Cerebellar nuclear complex (tissue), 1 donor: ENCODE results near the gene ARRB1.
"Not testable (repeated sequence)": the region's sequence is repeated elsewhere in the genome, so short reads cannot be mapped to it uniquely, and the experiment has no call there.

Experiments used
- DNase-seq, 2 experiments: peaks; one replicate each; lab custom pipeline; 2025; lab: John Stamatoyannopoulos, UW

ARRB1 gene

DNA sequence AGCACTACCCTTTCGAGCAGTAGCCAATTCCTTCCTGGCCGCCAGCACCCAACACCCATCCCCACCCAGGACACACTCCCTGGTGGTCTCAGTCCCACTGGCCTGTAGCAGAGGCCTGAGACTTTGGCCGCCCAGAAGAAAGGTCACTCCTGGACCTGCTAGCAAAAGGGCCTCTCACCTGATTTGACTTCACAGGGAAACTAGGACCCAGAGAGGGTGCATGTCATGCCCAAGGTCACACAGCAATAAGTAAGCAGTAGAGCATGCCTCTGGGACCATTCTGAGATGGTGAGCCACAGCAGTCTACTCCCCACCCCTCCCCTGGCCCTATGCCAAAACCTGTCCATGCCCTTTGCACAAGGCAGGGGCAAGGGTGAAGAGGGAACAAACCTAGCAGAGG lies 7.3 kb downstream of the ARRB1 start:
- DNase-seq: no peak

- DNase-seq: no peak
These were observed 8.2 kb downstream of the ARRB1 start for GRCh38 chr11:75342966-75343870.

DNA sequence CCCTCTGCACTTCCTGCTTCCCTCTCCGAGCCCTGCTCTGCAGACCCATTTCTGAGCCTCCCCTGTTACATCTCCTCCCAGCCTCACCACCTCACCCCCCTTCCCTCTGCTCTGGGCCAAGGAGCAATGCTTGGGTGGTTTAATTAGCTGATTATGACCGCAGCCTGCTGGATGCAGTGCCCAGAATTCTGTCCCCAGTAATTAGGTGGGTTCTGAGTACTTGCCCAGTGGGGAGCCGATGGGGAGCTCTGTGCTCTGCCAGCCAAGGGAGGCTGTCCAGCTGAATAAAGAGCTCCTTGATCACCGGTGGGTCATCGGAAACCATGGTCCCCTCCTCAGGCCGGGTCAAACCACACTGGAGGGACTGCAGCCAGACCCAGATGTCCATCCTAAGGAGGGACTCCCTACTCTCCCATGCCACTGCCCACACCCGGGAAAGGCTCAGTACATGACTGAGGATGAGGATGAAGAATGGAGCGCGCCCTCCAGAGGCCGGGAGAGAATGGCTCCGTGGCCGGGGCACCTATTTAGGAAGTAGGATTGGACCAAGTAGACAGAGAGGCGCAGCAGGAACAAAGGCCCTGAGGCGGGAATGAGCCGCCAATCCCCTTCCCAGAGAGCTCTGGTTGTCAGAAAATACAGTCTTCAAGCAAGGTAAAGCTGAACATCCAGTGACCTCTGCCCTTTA lies 9.1 kb downstream of the ARRB1 start:
- no peak for DNase-seq

DNA sequence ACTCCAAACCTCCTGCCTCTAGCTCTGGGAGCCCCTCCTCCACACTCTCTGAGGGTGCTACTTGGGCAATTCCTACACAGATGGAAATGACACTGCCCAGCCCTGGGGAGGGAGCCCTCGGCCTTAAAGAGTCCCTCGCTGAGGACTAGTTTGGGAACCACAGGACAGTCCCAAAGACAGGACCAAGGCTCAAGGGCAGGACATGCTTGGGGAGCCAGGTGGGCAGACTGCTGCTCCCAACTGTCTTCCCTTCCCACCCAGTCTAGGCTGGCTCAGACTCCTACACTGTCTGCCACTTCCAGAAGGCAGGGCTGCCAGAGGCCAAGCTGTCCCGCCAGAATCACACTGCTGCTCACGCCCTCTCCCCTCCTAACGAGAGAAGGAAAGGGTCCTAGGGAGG lies 9.8 kb downstream of the ARRB1 start:
- no peak for DNase-seq

DNA sequence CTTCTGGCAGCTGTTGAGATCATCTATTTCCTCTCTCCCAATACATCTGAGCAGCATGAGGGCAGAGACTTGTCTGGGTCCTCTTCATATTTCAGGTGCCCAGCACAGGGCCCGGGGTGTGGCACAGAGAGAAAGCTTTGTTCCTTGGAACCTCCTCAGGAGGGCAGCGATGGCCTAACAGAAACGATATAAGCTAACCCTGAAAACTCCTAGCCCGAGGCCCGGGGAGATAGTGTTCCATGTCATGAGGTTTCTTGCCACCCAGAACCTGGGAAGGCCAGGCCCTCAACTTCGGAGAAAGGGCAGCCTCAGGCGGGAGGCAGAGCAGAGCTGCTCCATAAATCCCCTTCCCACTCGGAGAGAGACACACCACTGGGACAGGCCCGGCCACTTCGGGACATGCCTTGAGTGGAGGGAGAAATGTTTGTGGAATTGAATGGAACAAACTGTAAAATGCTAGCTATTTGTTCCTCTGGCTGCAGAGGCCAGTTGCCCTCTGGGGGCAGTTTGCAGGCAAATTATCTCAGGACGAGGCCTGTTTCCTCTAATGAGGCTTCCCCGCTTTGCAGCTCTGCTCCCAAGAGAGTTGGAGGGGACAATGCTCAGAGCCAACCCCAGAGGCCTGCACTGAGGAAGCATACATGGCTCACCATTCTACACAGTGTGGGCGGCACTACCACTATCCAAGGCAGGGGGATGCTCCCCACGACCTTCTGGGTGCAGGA lies 11.6 kb downstream of the ARRB1 start:
- DNase-seq: no peak

GRCh38 chr11:75338516-75339208 lies 12.8 kb downstream of the ARRB1 start:
- no peak for DNase-seq

DNA sequence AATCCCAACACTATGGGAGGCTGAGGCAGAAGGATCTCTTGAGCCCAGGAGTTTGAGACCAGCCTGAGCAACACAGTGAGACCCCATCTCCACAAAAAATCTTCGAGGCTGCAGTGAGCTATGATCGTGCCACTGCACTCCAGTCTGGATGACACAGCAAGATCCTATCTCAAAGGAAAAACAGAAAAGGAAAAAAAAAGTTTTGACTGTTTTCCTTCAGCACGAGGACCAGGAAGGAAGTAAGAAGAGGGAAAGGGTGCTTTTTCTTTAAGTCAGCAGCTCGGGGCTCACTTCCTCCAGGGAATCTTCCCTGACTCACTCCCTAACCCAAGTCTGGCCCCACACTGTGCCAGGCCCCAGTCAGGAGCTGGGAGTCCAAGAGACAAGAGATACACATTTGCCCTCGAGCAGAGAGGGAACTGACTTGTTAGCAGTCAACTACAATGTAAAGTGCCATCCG lies 14.2 kb downstream of the ARRB1 start:
- no peak for DNase-seq

GRCh38 chr11:75334976-75335375 lies 16.5 kb downstream of the ARRB1 start:
- DNase-seq: no peak

DNA sequence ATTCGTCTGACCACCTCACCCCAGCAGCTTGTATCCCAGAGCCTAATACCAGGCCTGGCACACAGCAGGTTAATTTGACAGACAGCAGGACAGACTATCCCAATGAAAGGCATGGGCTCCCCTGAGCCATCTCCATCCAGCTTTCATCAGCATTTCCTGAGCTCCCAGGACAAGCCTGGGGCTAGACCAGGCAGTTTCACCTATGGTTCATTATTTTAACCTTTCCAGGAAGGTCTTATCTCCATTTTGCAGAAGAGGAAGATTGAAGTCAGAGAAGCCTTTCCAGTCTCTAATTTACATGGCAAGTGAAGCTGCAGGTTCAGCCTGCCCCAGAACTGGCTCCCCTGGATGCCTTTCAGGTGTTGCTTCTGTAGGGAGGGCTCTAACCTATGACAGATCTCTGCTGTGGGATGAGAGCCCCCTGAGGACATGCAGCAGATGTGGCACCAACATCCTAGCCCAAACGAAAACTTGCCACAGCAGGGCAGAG lies 17.0 kb downstream of the ARRB1 start:
- DNase-seq: no peak

GRCh38 chr11:75333807-75334140 lies 17.7 kb downstream of the ARRB1 start:
- DNase-seq: peak; percentile 31 to 67

DNA sequence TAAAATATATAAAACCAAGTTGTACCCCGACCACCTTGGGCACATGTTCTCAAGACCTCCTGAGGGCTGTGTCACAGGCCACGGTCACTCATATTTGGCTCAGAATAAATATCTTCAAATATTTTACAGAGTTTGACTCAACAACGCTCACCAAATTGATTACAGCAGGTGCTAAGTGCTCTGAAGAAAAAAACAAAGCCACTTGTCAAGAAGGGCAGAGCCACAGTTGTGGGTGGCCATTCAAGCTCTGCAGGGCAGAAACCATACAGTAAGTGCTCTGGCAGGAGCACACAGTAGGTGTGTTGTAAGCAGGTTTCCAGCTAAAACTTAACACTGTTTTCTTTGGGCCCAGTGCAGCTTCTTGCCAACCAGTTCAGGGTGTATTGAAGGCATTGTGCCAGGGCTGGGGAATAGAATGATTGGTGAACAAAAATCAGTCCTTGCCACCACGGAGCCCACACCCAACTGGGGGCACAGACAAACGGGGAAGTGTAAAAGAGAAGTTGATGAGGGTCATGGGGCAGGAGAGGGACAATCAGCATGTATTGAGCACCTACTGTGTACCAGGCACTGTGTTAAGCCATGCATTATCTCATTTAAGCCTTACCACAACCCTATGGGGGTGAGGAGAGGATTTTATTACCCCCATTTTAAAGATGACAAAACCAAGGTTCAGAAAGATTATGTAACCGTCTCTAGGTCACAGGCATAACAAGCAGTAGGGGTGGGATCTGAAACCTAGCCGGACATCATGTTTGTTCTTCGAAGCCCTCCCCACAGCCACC lies 18.2 kb downstream of the ARRB1 start:
- no peak for DNase-seq

GRCh38 chr11:75331761-75332160 lies 19.7 kb downstream of the ARRB1 start:
- DNase-seq: not testable (repeated sequence)

GRCh38 chr11:75331304-75331703 lies 20.2 kb downstream of the ARRB1 start:
- DNase-seq: not testable (repeated sequence)

DNA sequence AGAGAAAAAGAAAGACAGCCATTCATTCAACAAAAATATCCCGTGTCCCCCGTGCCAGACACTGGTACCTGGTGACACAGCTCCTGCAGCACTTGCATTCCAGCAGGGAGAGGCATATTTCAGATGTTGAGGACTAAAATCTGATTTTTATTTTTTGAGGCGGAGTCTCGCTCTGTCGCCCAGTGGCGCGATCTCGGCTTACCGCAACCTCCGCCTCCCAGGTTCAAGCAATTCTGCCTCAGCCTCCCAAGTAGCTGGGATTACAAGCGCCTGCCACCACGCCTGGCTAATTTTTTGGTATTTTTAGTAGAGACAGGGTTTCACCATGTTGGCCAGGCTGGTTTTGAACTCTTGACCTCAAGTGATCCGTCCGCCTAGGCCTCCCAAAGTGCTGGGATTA lies 20.6 kb downstream of the ARRB1 start:
- not testable (repeated sequence) for DNase-seq

DNA sequence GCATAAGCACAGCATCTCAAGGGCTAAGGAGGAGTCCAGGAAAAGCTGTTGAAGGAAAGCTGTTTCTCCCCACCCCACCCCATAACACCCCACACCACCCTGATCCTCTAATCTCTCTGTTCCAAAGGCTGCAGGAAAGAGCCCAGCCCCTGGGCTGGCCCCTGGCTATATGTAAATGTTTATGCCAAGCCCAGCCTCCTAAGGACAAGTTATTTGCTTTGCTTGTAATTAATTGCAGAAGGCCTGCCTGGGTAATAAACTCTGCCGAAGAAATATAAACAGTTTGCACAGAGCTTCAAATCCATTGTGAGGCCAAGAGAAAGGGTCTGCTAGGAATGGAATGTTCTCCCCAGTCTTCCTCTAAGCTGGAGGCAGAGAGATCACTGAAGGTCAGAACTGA lies 21.2 kb downstream of the ARRB1 start:
- DNase-seq: no peak

GRCh38 chr11:75328426-75329277 lies 22.8 kb downstream of the ARRB1 start:
- peak; percentile 37 to 79 for DNase-seq

DNA sequence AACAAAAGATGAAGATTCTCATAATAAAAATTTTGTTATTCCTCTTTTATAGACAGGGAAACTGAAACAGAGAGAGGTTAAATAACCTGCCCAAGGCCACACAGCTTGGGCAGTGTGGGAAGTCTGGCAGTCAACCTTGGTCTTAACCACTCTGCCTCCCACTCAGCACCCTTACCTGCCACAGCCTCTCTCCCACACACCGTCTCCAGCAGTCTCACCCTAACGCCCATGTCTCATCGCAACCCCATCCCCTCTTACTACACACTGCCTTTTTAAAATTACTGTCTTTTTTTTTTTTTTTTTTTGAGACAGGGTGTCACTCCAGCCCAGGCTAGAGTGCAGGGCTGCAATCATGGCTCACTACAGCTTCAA lies 25.0 kb downstream of the ARRB1 start:
- DNase-seq: no peak

DNA sequence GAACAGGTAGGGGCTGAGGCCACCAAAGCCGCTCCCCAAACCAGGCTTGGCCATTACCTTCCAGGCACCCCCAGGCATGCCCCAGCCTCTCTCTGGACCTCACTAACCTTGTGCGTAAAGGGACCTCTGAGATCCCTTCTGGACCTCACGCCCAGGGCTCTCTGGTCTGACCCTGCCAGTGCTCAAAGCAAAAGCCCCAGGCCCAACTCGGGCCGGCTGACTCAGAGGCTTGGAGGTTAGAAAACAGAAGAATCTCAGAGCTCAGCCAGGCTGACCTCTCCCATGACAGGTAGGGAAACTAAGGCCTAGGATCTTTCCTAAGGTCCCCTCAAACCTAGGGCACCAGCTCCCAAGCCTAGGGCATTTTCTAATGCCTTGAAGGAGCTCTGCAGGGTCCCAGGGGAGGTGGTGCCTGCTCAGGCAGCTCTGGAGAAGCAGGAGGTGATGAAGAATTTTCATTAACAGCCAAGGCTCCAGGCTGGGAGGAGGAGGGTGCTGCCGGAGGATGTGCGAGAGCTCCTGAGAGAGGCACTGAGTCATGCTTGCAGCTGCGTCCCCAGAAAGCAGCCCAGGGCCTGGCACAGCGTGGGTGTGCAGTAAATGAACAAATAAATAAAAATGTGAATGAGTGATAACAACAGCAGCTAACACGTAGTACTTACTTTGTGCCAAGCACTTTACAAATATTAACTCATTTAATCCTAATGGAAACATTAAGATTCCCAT lies 25.6 kb downstream of the ARRB1 start:
- DNase-seq: no peak

- no peak for DNase-seq
These were observed 26.7 kb downstream of the ARRB1 start for GRCh38 chr11:75324740-75325139.
